SU-DHL-6 (cell line): Measurements from ENCODE around the gene GPC3.

Source experiments
- H2AFZ ChIP-seq: fragments of 200-600 bp; sonication (generic); 2 replicates; pipeline ENCODE4 v1.6.1; 2014; ENCODE audit warnings: low read depth, mild to moderate bottlenecking, moderate library complexity, mixed read lengths, antibody characterized with exemption, low read length; ENCODE audit not compliant: severe bottlenecking
- H3F3A ChIP-seq: fragments of 200-600 bp; shearing (Covaris generic); 2 replicates; pipeline ENCODE4 v1.6.0; 2016; ENCODE audit warnings: antibody characterized with exemption, mild to moderate bottlenecking; ENCODE audit not compliant: insufficient read depth
- H3K27ac ChIP-seq: fragments of 200-600 bp; sonication (generic); 2 replicates; pipeline ENCODE4 v1.5.1; 2016; ENCODE audit warnings: low read depth, mild to moderate bottlenecking, low read length, moderate library complexity, mixed read lengths
- H3K27me3 ChIP-seq: fragments of 200-600 bp; sonication (generic), shearing (Covaris generic); 2 replicates; pipeline ENCODE4 v1.6.0; 2014; ENCODE audit warnings: mild to moderate bottlenecking, low read length
- H3K36me3 ChIP-seq: fragments of 200-600 bp; sonication (generic); 2 replicates; pipeline ENCODE4 v1.6.1; 2014; ENCODE audit warnings: mild to moderate bottlenecking, low read length, mixed read lengths
- H3K4me2 ChIP-seq: fragments of 300-600, 200-600 bp; shearing (Covaris generic), sonication (generic); 2 replicates; pipeline ENCODE4 v1.6.0; 2014; ENCODE audit warnings: low read length, low read depth, mild to moderate bottlenecking; ENCODE audit not compliant: poor library complexity, severe bottlenecking
- H3K4me3 ChIP-seq: fragments of 200-600 bp; sonication (generic); 2 replicates; pipeline ENCODE4 v1.5.1; 2014; ENCODE audit warnings: antibody characterized with exemption, low read length, mild to moderate bottlenecking, mixed read lengths; ENCODE audit not compliant: insufficient read depth, poor library complexity, severe bottlenecking
- H3K79me2 ChIP-seq: fragments of 200-600 bp; sonication (generic); 2 replicates; pipeline ENCODE4 v1.6.1; 2014; ENCODE audit warnings: mild to moderate bottlenecking, low read length, moderate library complexity; ENCODE audit not compliant: insufficient read depth
- H3K9ac ChIP-seq: fragments of 200-600 bp; sonication (generic); 2 replicates; pipeline ENCODE4 v1.7.0; 2014; ENCODE audit warnings: mild to moderate bottlenecking, low read length
- H3K9me2 ChIP-seq: fragments of 200-600 bp; sonication (generic); replicated peaks from 2 replicates; pipeline ENCODE4 v1.6.1; 2014; ENCODE audit warnings: low read length; ENCODE audit not compliant: insufficient read depth
- H3K9me3 ChIP-seq: fragments of 200-600 bp; sonication (generic); 2 replicates; pipeline ENCODE4 v1.6.1; 2014; ENCODE audit warnings: low read length, mixed read lengths; ENCODE audit not compliant: insufficient read depth
- H4K20me1 ChIP-seq: fragments of 200-600 bp; sonication (generic); 2 replicates; pipeline ENCODE4 v1.6.1; 2014; ENCODE audit warnings: low read depth, mild to moderate bottlenecking, antibody characterized with exemption, low read length, moderate library complexity, mixed read lengths
- CTCF ChIP-seq: fragments of 200-600 bp; sonication (generic); IDR thresholded peaks from one replicate; pipeline ENCODE4 v1.5.1; 2017; ENCODE audit warnings: antibody characterized with exemption, mild to moderate bottlenecking, low read length, moderate library complexity; ENCODE audit not compliant: insufficient read depth, poor library complexity, severe bottlenecking
- EZH2phosphoT487 ChIP-seq: fragments of 200-600 bp; sonication (generic), shearing (Covaris generic); conservative IDR thresholded peaks from 2 replicates; pipeline ENCODE4 v1.6.1; 2018; ENCODE audit warnings: mild to moderate bottlenecking, antibody characterized with exemption, low read length, moderate library complexity, mixed read lengths

The GPC3 gene

DNA sequence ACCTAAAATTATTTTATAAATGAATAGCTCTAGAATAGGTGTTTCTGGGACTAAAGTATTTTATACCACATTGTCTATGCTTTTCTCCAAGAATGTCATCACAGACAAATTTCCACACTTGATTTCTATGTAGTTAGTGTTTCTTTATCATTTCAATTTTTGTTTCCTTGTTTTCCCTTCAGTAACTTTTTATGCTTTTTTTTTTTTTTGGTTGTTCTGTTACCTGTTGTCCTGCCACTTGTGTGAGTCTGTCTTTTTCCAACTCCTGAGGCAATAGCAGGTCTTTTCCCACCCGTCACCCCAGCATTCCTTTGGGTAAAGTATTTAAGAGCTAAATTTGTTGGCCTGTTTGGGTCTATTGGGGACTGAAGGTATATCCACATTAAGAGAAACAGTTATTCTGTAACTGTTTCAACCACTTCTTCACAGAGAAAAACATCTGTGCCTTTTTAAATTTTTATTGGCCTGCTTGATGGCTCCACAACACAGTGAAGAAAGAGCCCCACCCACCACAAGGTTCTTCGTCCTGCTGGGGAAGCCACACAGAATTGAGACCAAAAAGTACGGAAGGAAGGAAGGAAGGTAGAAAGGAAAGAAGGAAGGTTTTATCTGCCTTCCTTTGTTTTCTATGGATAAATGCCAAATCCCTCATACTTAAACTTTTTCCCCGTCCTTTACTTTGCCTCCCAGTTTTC, 17.7 kb upstream of the GPC3 start:
- H3K9me3 ChIP-seq = no peaks in the 10 kb centered on the region
- no peak for TF ChIP-seq CTCF
- TF ChIP-seq EZH2phosphoT487 = no peak
- no peak overlapping the region for H3K9ac ChIP-seq
- H3F3A ChIP-seq = no peaks in the 10 kb centered on the region
- H3K4me2 ChIP-seq = no peak overlapping the region
- H3K79me2 ChIP-seq = no peaks in the 10 kb centered on the region
- H3K27ac ChIP-seq = no peak overlapping the region
- no peaks in the 10 kb centered on the region for H3K9me2 ChIP-seq
- no peak overlapping the region for H3K4me3 ChIP-seq
- no peaks in the 10 kb centered on the region for H4K20me1 ChIP-seq
- H3K27me3 ChIP-seq = no peaks in the 10 kb centered on the region
- no peak overlapping the region for H2AFZ ChIP-seq
- no peaks in the 10 kb centered on the region for H3K36me3 ChIP-seq

DNA sequence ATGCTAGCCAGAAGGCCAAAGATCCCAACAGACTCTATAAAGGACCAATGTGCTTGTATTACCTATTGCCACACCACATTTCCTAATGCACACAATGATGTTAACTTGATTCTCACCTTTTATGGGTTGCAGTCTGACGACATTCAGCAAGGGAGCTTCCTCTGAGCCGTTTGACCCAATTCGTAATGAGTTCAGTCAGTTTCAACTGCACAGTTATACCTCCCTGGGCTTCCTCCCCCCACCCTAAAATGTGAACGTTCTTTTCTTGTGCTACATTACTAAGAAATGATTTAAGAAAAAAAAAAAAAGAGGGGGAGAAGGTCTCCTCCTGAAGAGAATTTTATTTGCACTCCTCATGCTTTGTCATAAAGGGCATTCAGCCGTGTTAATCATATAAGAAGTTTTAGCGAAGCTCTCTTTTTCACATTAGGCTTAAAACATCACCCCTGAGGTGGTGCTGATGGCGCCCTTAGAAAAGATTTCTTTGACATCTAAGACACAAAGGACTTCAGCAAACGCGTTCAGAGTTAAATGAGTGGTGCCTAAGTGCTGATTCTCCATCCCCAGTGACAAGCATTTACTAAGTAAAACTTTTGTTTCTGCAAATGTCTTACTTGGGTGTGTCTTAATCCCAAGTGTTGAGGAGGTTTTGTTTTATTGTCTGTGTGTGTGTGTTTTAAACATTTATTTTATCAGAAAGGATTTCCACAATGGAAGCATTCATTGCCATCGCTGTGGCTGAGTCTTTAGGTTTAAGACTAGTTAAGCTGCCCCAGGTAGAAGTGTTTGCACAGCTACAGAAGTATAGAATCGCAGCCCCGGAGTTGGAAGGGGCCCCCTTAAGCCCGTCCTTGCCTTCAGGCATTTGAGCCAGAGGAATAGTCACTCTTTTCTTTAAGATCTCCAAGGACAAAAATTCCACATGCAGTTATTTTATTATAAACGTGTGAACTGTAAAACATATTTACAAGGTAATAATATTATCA, 15.2 kb upstream of the GPC3 start:
- no peaks in the 10 kb centered on the region for H3K27me3 ChIP-seq
- TF ChIP-seq CTCF (no peak), EZH2phosphoT487 (no peak)
- H3F3A ChIP-seq = no peaks in the 10 kb centered on the region
- no peaks in the 10 kb centered on the region for H3K9me2 ChIP-seq
- no peaks in the 10 kb centered on the region for H4K20me1 ChIP-seq
- H2AFZ ChIP-seq = no peak overlapping the region
- H3K27ac ChIP-seq = no peak overlapping the region
- H3K4me2 ChIP-seq = no peak overlapping the region
- no peaks in the 10 kb centered on the region for H3K9me3 ChIP-seq
- no peak overlapping the region for H3K9ac ChIP-seq
- no peak overlapping the region for H3K4me3 ChIP-seq
- H3K36me3 ChIP-seq = no peaks in the 10 kb centered on the region
- H3K79me2 ChIP-seq = no peaks in the 10 kb centered on the region

DNA sequence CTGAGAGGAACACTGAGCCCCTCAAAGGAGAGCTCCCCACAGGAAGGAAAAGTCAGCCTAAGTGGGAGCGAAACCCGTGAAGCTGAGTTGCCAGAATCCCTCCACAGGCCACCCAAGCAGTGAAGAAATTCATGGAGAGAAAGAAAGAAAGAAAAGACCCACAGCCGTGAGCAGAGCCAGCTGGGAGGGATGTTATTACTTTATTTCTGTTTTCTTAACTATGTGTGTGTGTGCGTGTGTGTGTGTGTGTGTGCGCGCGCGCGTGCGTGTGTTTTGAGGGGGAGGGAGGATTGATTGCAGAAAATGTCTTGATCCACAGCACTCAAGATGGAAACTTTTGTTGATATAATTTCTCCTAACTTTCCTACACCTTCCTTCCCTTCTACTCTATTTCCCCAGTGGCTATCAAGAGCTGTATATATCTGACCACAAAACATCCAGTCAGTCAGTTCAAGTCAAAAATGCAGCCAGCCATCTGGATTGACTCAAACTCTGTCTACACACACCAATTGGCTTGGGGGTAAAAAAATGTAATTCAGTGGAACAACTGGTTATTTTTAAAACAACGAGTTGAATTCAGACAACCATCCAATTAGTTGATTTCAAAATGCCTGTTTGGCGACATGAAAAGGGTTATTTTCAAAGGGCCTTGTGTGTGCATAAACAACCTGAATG, 13.8 kb upstream of the GPC3 start:
- Histone ChIP-seq H2AFZ (no peak overlapping the region), H3K9me2 (no peaks in the 10 kb centered on the region), H3K27ac (no peak overlapping the region), H3F3A (no peaks in the 10 kb centered on the region), H3K79me2 (no peaks in the 10 kb centered on the region), H4K20me1 (no peaks in the 10 kb centered on the region), H3K36me3 (no peaks in the 10 kb centered on the region), H3K27me3 (no peaks in the 10 kb centered on the region), H3K4me2 (no peak overlapping the region), H3K9me3 (no peaks in the 10 kb centered on the region), H3K9ac (no peak overlapping the region), H3K4me3 (no peak overlapping the region)
- TF ChIP-seq CTCF (no peak), EZH2phosphoT487 (no peak)
